HAP-1 (cell line): ENCODE results near the gene PRKCG.

Experiments
- DNase-seq, 2 experiments: peaks; one replicate each; pipeline ENCODE4 v3.0.0-alpha.2; 2016 to 2020; ENCODE audit warnings: low spot score in 2 of 2
- H3K27me3 ChIP-seq: fragments of 250-450 bp; sonication (Bioruptor Pico); 2 replicates; pipeline ENCODE4 v1.5.1; 2020; ENCODE audit warnings: low read depth, mild to moderate bottlenecking, moderate library complexity
- H3K36me3 ChIP-seq: fragments of 250-450 bp; sonication (Bioruptor Pico); replicated peaks from 2 replicates; pipeline ENCODE4 v1.5.1; 2020; ENCODE audit warnings: mild to moderate bottlenecking
- H3K4me1 ChIP-seq: fragments of 250-450 bp; sonication (Bioruptor Pico); 2 replicates; pipeline ENCODE4 v1.5.1; 2020; ENCODE audit warnings: mild to moderate bottlenecking
- H3K4me3 ChIP-seq: fragments of 250-450 bp; sonication (Bioruptor Pico); 2 replicates; pipeline ENCODE4 v1.5.1; 2020; ENCODE audit warnings: mild to moderate bottlenecking, moderate library complexity
- H3K9me3 ChIP-seq: fragments of 250-450 bp; sonication (Bioruptor Pico); 2 replicates; pipeline ENCODE4 v1.5.1; 2020; ENCODE audit warnings: mild to moderate bottlenecking, moderate library complexity
- in situ Hi-C: fragments of 300-500 bp; cut with MboI; formaldehyde crosslinking; loops from 3 replicates; pipeline ENCODE4 v1.14.3; 2020; ENCODE audit warnings: low sequenced_read_pairs, inconsistent platforms, mixed read lengths

Gene PRKCG

DNA sequence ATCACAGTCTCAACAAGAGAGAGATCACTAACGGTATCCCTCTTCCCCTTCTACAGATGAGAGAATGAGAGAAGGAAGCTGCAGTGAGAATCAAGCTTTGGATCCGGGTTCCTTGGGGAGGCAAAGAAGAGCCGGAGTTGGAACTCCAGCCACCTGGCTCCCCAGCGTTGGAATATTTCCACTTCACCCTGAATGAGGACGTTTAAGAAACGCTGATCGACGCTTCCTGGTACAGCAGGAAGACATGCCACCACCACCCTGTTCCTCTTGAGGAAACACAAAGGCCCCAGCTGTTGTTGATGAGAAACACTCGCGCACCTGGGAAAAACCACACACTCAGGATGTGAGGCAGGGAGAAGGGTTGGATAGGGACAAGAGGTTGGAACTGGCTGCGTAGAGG is 69.4 kb downstream of the PRKCG start:
- Histone ChIP-seq H3K4me3 (no peak overlapping the region), H3K27me3 (peaks cover 24% of the 10 kb centered on the region), H3K36me3 (no peaks in the 10 kb centered on the region), H3K9me3 (no peaks in the 10 kb centered on the region), H3K4me1 (no peaks in the 10 kb centered on the region)
- no peak for DNase-seq
- in situ Hi-C loops: no loop called here

DNA sequence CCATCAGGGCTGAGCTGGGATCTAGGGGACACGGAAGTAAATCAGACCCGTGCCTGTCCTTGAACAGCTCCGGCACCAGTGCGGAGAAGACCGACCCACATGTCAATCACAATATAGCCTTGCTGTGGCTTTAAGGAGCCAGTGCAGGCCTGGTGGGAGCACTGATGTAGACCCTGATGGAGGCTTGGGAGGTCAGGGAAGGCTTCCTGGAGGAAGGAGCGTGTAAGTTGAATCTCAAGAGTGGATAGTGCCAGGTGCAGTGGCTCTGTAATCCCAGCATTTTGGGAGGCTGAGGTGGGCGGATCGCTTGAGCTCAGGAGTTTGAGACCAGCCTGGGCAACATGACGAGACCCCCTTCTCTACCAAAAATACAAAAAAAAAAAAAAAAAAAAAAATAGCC is 70.0 kb downstream of the PRKCG start:
- DNase-seq: no peak
- H3K9me3 ChIP-seq: no peaks in the 10 kb centered on the region
- H3K27me3 ChIP-seq: peaks cover 29% of the 10 kb centered on the region
- no peak overlapping the region for H3K4me3 ChIP-seq
- H3K36me3 ChIP-seq: no peaks in the 10 kb centered on the region
- in situ Hi-C loops: no loop called here
- no peaks in the 10 kb centered on the region for H3K4me1 ChIP-seq

DNA sequence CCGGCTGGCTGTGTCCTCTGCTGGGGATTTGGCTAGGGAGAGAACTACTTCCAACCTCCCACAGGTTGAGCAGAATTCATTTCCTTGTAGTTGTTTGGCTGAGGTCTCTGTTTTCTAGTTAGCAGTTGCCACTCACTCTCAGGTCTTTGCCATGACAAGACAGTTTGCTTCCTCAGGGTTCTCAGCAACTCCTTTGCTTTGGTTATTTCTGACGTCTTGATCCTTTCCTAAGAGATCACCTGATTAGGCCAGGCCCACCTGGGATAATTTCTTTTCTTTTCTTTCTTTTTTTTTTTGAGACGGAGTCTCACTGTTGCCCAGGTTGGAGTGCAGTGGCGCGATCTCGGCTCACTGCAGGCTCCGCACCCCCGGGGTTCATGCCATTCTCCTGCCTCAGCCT is 71.4 kb downstream of the PRKCG start:
- DNase-seq: no peak
- in situ Hi-C loops: no loop called here
- Histone ChIP-seq H3K4me3 (no peak overlapping the region), H3K9me3 (no peaks in the 10 kb centered on the region), H3K36me3 (no peaks in the 10 kb centered on the region), H3K27me3 (peaks cover 41% of the 10 kb centered on the region), H3K4me1 (no peaks in the 10 kb centered on the region)
